Amygdala (tissue), 56 donors: ENCODE measurements around the gene SATB2.

ENCODE experiments used
- DNase-seq, 56 donors: peaks; one replicate each; lab custom pipeline; 2025; lab: John Stamatoyannopoulos, UW

Gene SATB2

DNA sequence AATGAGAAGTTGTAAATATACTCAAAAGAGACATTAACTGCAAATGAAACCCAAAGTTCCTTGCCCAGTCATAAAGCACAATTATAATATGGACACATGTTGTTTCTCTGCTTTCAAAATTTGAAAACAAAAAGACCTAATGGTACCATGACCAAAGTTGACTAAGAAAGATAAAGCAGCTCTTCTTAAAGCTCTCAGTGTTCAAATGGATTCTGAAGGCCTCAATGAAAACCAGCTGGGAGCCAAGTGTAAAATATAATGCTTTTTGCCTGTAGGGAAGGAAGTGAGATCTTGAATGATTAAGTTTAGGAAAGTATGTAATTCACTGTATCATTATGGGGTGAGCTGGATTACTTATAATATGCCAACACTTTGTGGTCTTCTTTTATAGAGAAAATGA lies 178.6 kb downstream of the SATB2 start:
- DNase-seq = no peak

DNA sequence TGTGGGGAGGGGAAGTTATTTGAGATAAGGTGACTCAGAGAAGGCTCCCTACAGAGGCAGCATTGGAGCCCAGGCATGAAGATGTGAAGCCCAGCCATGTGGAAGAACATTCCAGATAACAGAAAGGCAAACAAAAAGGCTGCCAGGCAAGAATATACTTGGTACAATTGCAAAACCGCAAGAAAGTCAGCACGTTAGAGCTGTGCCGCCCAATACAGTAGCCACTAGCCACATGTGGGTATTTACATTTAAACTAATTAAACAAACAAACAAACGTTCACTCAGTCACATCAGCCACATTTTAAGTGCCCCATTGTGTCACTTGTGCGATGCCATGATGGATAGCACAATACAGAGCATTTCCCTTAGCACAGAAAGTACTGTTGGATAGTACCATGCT lies 179.6 kb downstream of the SATB2 start:
- no peak for DNase-seq

DNA sequence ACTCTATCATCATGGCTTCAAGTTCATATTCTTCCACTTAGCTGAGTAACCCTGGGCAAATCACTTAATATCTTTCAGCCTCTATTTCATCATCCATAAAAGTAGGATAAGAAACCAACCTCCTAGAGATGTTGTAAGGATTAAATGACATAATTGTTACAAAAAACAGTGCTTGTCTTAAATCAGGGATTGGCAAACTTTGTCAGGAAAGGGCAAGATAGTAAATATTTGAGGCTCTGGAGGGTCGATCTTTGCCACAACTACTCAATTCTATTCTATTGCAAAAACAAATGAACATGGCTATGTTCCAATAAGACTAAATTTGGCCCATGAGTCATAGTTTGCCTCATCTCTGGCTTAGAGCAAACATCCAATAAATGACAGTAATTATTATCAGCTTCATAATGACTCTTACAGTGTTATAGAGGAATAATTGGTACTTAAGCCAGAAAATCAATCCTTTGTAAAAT lies 184.7 kb downstream of the SATB2 start:
- no peak for DNase-seq

DNA sequence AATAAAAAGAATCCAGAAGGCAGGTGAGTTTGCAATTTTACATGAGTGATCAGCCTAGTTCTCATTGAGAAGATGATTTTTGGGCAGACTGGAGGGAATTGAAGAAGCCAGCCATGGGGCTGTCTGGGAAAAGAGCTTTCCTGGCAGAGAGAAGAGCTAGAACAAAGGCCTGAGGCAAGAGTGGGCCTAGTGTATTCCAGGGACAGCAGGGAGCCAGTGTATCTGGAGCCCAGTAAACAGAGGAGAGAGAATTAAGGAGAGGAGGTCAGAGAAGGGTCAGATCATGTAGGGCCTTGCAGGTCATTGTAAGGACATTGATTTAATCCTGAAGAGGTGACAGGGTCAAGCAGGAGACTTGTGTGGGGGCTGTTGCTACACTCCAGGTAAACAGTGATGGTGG lies 195.8 kb downstream of the SATB2 start:
- DNase-seq = no peak

DNA sequence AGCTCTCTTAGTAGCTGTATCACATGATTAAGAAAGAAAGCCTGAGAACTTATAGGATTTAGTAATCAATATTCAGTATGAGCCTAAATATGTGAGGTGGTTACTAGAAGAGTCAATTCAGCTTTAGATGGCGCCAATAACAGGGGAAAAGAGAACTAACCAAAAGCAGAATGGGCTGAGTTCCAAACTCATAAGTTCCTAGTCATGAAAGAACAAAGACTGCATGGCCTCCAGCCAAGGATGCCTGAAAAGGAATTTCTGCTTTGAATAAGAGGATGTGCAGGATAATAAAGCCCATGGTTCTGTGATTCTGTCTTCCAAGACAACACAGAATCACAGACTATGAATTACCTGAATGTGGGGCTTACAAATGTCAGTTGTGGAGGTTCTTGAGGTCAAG lies 196.5 kb downstream of the SATB2 start:
- peak in 4 of 56 donors; percentile 5 to 49 (median 34) for DNase-seq

DNA sequence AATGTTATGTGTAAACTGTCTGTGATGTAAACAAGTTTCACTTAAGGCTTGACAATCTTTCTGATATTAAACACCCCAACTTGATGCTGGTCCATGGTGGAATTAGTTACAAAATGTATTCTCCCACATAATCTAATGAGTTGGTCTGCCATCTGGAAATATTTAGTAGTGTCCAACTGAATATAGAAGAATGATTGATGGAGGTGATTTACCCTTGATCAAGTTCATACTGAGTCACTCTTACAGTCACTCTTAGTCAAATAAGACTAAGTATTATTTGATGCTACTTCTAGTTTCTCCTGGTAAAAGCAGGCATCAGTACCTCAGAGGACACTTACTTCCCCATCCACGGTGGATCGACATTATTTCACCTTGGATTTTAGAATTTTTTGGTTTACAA lies 198.1 kb downstream of the SATB2 start:
- DNase-seq = no peak

DNA sequence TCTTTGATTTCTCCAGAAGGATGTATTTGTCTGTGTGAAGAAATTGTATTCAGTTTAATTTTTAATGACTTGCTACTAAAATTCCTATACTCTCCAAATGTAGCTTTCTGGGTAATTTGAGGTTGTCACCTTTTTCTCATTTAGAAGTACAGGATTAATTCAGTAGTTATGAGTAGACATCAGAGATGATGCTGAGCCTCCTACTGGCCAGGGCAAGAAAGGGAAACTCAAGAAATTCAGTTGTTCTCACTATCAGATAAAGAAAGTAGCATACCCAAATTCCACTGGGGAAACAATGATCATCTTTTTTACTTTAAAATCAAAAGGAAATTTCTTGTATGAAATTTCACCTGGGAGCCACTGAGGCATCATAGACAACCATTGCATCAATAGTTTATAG lies 199.4 kb downstream of the SATB2 start:
- no peak for DNase-seq

DNA sequence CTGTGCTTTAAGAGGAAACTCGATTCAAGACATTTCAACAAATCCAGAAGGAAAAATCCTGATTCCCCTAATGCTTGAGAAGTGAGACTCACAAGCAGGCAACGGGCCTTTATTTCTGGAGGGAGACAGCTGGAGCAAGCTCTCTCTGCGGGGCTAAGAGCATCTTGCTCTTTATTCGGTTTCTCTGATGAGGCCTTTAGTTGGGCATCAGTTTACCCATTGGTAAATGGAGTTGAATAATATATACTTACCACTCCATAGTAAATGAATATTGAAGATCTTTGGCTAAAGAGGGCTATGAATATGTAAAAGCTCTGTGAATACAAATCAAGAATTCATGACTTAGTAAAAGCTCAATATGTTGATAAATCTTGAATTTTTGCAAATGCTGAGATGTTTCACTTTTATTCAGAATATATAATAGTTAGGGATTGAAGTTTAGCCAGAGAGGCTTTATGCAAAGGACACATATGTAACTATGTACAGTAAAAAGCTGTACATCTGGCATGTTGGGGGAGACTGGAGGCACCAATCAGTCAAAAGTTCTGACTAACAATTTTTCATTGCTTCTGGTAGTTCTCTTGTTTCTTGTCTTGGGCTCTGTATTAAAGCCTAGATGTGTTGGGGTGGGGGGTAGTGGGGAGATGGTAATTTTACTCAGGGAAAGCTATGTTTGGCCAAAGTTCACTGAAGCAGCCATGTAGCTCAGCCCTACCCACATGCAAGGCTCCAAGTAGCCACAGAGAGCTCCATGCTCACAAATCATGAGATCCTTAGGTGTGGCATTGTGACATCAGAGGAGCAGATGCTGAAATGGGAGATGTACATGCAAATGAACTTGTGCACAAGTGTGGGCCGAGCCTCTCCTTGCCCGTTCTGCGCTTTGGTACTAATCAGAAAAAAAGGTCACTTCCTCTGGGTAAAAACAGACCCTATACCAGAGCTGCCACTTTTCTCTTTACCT lies 200.2 kb downstream of the SATB2 start:
- no peak for DNase-seq

DNA sequence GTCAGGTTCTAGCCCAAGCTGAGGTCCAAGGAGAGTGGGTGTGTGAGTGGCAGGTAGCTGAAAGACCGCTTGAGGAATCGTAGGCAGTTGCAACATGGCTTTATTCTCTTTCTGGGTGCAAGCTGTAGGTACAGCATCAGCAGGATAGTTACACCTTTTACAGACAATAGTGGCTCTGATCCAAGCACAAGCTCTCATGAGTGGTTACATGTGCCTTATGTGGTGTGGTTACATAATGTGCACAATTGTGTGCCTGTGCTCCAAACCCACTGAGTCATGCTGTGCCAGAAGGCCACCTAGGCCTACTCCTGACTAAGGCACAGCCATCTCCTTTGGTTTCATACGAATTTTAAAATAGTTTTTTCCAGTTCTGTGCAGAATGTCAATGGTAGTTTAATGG lies 227.6 kb downstream of the SATB2 start:
- no peak for DNase-seq

DNA sequence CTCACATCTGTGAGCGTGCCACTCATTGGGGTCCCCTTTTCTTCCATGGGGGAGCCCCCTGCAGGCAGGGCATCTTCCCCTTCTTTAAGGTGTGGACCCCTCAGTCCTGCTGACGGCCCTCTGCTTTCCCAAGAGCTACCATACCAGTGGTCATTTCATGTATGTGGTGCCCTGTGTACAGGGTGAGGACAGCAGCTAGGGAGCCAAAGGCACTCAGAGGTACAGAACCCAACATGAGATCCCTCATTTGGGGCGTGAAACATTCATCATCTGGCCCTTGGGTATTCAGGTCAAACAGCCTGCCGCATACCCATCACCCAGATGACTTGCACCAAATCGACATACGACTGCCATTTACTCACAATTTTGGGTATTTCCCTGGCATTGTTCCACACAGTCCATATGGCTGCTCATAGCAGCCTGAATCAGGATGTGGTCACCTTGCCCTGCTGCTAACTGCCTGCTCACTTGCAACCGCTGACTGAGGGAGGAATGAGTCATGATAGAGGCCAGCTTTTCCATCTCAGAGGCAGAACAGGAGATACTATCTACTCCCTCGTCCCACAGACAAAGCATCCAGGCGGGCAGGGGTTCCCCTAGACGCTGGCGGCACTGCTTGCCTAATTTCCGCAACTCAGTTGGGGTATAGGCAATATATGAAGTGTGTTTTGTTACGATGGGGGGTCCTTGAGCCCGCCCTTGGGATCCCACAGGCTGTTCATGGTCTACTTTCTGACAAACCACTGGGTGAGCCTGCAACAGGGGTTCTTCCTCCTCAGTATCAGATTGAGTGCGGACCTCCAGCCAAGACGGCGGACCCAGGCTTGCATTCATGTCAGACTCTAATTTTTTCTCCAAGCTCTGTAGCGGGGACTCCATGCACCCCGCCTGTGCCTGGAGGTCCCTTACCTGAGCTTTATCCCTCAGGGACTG lies 228.6 kb downstream of the SATB2 start:
- DNase-seq = no peak

DNA sequence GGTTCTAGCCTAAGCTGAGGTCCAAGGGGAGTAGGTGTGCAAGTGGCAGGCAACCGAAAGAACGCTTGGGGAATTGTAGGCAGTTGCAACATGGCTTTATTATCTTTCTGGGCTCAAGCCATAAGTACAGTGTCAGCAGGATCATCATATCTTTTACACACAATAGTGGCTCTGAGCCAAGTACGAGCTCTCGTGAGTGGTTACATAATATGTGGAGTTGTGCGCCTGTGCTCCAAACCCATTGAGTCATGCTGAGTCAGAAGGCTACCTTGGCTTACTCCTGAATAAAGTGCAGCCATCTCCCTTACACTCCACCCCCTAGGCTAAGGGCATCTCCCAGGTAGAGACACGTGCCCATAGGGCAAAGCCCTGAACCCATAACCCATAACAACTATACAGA lies 233.9 kb downstream of the SATB2 start:
- DNase-seq = no peak

DNA sequence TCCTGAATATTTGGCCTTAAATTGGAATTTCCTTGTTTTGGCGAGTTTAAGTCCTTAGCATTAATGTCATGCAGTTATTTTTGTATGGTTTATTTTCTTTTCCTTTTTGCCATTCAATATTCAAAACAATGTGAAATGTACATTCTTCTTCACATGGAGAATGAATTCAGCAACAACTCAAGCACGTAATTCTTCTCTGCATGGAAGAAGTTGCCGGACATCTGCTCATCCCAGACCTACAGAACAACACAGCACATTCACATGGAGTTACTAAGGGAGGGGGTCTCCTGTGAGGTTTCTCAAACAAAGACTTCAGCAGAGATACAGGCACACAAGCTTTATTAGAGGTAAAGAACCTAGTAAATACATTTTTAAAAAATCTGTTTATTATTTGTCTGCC lies 236.8 kb downstream of the SATB2 start:
- no peak for DNase-seq

DNA sequence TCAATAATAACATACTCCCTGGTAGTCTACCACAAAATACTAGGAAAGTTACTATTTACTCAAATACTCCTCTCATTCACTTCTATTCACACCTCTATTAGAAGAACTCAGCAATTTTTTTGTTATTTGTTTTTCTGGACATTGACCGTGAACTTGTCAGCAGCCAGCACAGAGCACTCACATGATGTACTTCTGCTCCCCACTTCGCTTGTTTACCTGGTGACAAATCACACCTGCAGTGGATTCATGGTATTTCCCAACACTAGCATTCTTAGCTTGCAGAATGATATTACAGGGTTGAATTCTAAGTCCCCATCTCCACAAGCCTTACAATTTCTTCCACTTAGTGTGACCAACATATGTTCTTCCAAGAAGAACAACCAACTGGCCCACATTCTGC lies 238.2 kb downstream of the SATB2 start:
- DNase-seq = no peak
